GM19035 (cell line): ENCODE measurements around the gene ARHGEF12.

ENCODE experiments used
- ATAC-seq: cut with Tn5 transposase; IDR thresholded peaks from one replicate; pipeline ENCODE4 v1.9.1; 2021; ENCODE audit not compliant: unreplicated experiment

The ARHGEF12 gene

DNA sequence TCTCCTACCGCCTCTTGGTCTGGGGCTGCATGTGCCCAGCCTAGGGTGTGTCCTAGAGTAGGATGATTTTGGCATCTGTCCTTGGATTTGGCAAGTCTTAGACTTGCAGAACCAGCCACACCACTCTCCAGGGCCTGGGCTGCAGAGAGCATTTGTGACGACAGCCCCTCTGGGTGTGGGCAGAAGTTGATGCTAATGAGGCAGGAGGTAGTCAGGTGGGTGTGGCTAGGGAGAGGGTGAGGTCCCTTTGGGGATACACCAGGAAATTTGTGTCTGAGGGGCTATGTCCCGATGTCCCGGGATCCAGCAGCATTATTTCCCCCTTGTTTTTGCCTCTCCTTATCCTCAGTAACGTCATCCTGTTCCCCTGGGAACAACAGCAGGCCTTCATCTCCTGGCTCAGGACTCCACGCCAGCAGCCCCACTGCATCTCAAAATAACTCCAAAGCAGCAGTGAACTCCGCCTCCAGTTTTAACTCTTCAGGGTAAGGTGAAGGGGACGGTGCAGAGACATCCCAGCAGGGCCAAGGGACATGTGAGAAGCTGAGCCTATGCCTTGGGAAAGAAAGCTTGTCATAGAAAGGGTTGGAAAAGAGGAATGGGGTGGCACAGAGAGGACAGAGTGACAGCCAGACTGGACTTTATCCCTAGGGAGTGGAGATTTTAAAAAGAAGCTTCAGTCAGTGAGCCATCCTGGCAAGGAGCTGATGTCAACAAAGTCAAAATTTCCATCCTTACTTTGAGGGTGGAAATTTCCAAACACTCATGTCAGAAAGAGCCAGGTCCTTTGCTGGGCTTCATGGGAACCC is 19.1 kb upstream of the ARHGEF12 start:
- no peak for ATAC-seq

DNA sequence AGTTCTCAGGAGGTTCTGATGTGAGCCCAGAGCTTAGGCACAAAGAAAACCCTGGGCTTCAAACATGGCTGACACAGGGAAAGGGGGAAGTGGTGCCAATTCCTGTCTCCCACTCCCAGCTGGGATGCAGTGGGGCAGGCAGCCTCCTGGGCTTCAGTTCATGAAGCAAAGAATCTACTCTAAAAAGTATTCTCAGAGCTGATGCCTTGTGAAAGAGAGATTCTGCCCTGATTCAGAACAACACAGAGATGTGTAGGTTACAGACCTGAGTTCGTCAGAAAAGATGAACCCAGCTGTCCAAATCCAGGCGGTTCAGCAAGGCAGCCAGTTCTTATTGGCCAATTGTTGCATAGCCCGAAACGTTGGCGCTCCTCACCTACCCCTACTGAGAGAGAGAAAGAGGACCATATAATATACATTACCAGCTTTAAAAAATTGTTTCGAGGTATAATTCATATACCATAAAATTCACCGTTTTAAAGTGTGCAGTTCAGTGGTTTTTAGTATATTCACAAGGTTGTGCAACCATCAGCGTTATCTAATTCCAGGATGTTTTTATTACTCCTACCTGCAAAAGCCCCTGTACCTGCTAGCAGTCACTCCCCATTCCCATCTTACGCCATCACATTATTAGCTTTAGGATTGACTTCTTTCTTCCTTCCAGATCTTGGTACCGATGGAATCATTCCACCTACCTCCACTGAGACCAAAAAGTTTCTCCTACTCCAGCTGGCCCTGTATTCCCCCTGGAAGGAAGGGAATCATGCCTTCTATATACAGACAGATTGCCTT is 18.3 kb upstream of the ARHGEF12 start:
- no peak for ATAC-seq

DNA sequence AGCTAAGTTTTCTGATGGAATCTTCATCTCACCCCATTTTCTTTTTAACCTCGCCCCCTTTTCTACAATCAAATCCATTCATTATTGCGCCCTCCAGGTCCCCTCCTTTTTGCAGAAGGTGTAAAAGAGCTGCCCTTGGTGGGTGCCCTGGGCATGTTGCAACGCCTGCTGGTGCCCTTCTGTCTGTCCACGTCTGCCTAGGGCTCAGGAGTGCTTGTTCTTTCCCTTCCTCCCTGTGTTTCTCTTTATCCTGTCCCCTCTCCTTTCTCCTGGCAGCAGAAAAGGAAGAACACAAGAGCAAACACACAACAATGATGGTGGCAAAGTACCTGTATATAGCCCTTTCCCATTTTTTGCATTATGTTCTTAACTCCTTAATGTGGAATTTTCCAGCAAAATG is 17.3 kb upstream of the ARHGEF12 start:
- ATAC-seq: no peak

DNA sequence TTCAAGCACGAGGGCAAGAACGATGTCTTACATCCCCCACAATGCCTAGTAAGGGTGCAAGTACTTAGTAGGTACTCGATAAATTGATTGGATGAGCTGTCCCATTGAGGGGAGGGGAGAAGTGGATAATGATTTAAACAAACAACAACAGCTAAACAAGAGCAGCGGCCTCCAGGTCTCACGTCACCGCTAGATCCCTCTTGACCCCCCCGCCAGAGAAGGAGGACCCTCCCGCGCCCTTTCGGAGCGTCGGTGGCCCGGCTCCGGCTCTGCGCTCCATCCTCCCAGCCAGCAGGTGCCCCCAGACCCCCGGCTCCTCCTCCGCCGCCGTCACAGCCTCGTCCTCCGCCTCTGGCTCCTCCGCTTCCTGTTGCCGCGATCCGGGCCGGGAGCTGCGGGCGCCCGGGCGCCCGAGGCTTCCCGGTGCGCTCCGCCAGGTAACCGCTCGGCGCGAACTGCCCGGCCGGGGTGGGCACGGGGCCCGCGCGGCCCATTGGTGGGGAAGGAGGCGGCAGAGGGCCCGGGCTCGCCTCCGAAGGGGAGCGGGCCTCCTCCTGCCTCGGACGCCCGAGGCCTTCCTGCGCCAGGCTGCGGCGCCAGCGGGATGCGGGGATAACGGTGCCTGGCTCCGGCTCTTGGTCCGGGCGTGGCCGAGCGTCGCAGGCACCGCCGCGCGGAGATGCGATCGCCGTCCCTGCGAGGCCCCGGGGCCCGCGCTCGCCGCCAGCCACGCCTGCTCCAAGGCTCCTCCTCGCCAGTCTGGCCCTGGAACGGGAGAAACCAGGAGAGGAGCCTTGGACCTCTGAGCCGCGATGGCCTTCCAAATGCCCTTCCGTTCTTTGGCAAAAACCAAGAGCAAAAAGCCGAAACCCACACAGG is 11.0 kb upstream of the ARHGEF12 start, which contains the start of gene TLCD5:
TSS of gene TLCD5 (plus strand) at position 368 of the 879 bp plus-strand sequence. CDS start 2,143 bp downstream, outside the sequence.
- ATAC-seq: no peak

DNA sequence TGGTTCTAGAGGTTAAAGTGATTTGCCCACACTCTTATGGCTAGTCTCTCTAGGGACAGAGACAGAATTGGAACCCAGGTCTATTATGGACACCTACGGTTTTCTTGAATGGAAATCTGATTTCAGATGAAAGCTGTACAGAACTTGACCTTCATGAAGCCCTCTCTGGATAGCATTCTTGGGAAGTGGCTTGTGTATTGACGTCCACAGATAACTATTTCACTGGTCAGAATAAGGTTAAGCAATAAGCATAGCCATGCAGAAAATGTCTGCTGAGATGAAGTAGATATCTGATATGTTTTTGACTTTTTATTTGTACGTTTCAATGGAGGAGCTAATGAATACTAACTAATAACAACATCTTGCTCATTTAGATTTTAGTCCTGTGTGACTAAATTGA is 10.0 kb upstream of the ARHGEF12 start:
- ATAC-seq: no peak

DNA sequence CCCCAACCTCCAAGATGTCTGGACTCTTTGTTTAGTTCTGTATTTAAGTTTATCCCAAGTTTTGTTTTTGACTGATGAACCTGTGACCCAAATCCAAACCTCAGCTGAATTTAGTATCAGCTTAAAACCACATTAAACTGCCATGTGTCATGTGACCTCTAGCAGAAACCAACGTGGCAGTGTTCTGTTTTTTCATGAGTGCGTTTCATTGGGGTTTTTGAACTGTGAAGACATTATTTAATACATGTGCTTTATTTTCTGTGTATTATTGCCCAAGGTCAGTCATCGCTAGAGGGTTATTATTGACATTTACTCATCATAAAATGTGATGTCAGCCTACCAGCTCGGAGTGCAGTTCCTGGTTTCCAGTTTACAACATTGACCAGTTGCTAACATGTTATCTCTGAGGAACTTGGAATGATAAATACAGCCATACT is 9.3 kb upstream of the ARHGEF12 start:
- ATAC-seq: no peak

DNA sequence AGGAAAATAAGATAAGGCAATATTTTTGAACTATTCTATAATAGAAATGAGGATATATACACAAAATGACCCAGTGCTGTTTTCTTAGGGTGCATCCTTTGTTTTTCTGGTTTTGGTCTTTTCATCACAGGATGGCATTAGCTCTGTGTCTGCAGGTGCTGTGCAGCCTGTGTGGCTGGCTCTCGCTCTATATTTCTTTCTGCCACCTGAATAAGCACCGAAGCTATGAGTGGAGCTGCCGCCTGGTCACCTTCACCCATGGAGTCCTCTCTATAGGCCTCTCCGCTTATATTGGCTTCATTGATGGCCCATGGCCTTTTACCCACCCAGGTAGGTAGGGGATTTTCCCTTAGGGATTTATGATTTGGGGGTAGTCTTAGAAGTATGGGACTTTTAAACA is 8.9 kb upstream of the ARHGEF12 start:
- no peak for ATAC-seq

DNA sequence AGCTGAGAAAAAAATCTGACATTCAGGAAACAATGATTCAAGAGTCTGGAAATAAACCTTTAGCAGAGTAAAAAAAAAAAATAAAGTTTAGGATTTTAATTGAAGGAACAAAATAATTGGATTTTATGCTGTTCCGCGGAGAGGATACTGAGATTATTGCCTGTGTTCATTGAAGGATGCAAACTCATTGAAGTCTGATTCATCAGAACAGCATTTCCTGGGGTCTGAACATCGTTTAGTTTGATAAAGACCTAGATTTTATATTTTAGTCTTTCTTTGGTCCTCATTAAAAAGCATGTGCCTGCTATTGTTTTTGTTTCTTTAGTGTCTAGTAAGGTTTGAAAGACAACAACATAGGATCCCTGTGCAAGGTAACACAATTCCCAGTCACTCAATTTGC is 6.7 kb upstream of the ARHGEF12 start:
- ATAC-seq: no peak

DNA sequence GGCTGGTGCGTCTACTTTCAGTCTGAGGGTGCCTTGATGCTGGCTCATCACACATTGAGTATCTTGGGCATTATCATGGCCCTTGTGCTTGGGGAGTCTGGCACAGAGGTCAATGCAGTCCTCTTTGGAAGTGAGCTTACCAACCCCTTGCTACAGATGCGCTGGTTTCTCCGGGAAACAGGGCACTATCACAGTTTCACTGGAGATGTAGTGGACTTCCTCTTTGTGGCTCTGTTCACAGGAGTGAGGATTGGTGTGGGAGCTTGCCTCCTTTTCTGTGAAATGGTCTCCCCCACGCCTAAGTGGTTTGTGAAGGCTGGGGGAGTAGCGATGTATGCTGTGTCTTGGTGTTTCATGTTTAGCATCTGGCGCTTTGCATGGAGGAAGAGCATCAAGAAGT is 6.2 kb upstream of the ARHGEF12 start:
- ATAC-seq: no peak

DNA sequence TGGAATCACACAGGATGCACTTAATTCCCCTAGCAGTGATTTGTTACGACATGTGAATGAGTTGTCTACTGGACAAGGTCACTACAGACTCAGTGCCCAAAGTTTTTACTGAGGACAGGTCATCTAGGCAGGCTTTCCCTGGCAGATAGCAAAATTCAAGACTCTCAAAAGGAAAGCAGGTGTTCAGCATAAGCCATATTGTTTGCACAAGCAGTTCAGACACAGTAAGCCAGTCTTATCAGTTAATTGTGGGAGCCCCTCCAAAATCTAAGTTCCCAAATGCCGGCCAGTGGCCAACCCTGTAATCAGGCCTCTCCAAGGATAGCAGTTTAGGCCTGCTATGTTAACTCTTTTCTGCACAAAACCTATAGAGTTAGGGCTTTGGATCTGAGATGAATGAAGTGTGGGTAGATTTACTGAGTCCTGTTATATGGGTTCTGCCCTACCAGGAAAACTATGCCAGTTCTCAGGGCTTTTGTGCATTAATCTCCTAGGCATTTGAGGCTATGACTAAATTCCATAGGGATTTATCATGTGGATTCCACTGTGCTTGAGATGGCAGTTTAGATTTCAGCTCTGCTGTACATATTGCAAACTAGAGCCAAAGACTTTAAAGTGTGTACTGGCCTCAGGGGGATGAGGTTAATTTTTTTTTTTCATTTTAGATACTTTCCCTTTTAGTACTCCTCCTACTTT is 4.8 kb upstream of the ARHGEF12 start:
- ATAC-seq: no peak

DNA sequence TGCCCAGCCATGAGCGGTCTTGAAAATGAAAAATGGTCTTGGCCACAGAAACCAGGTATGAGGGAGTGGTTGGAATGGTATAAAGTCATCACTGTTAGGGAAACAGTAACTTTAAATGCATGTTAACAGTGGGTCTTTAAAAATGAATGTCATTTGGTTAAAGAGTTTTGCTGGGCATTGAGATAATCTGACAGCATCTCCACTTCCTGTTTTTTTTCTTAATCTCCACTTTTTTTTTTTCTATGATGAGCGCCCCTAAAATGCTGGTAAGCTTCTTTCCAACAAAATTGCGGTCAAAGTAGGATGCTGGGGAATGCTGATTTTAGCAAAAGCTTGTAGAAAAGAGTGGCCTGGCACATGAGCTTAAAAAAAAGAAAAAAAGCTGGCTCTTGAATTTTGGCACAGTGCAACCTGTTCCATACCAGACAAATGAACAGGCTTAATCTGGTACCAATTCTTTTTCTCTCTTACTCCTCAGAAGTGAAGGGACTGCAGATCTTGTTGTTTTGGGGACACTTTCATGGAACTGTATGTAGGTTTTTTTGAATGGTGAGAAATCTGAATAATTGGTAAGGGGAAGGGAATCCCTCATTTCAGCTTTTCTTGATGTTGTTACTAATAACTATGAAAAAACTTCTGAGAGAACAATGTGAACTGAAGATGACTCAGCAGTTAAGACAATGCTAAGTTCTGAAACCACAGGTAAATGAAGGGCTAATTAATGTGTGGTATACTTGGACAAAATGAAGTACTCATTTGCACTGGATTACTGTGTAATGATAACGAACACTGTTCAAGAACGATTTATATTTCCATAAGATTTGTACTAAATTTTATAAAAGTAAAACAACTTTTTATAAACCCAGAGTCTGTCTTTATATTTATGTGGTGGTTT is 3.1 kb upstream of the ARHGEF12 start:
- no peak for ATAC-seq

DNA sequence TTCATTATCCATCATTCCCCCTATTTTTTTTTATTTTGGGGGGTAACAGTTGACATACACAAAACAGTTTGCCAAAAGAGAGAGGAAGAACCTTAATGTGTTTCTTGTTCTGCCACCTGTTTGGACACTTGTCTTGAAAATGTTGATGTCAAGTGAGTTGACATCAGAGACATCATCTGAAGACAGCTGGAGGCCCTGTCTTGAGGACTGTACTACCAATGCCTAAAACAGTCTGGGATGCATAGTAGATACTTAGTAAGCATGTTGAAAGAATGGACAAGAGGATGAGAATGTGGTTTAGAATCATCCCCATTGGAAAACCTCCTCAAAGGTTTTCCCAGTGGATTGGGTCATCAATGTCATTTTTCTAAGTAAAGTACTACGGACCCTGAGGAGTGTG is 2.4 kb upstream of the ARHGEF12 start:
- ATAC-seq: no peak

DNA sequence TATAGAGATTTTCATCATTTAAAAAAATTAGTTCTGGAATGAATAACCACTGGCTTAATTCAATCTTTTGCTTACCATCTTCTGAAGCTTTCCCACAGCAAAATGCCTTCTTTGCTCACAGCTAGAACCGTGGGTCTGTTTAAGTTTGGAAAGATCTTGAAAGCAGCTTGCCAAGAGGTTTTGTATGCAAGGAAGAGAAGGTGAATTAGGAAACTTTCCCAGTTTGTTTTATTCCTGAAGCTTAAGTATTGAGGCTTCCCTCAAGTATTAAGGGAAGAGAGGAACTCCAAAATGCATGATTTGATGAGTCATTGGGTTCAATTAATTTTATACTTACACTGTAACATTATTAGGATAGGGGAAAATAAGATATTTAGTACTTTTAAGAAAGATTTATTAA is 1.9 kb upstream of the ARHGEF12 start:
- no peak for ATAC-seq

DNA sequence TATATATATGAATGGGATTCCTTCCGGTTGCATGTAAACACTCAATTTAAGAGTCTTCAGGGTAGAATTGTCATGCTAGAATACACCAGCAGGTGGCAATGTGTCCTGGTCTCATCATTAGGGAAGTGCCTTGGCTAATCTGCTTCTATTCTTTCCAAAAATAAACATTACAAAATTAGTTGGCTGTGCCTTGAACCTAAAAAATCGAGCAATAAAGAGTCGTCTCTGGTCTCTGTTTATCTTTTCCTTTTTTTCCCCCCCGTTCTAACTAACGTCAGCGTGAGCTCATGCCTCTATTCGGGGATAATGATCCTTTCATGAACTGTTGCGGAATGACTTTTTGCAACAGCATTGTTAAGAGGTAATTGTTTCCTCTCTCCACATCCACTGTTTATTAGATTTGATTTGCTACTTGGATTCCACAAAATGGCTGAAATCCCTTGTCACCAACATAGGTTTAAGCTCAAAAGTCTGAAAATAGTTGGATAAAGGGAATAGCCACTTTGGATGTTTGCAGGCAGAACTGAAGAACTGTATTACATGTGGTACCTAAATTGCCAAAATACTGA is 1.2 kb upstream of the ARHGEF12 start:
- peak; percentile 23 for ATAC-seq

DNA sequence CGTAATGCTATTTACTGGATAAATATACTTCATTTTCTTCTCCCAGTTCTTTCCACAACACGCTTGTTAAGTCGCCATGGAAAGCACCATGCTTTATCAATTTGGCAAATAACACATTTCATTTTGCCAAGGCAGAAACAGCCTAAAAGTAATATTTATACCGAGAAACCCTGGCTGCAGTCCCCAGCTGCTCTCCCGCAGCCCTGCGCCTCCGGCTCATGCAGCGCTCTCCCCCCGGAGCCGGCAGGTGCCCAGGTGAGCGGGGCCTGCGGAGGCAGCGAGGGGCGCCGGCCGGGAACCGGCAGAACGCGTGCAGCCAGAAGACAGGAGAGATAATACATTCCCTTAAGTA is 681 bp upstream of the ARHGEF12 start:
- ATAC-seq: peak; percentile 21

DNA sequence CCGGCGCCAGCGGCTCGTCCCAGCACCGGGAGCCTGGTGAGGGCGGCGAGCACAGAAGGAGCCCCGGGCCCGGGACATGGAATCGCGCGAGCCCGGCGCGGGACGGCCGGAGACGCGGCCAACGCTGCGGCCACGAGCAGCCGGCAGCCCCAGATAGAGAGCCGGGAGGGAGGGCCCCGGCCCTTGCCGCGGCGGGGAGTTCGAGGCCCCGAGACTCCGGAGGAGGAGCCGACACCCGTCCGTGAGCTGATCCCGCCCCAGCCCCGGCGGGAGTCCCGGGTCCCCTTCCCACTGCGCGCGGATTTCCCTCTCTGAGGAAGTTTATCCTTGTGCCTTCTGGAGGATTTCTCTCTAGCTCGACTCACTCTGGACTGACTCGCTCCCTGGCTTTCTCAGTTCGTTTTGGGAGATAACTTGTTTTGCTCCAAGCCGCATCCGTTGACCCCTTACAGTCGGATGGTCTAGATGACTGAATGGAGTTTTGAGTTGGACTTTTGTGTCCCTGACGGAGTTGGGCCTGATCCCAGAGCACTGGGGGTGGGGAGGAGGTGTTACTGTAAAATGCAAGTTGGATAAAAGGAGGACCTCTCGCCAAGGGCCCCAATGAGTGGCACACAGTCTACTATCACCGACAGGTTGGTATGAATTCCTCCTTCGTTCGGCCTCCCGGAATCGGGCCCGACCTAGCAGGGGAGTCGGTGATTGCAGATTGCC is 585 bp downstream of the ARHGEF12 start:
- peak; percentile 39 for ATAC-seq

DNA sequence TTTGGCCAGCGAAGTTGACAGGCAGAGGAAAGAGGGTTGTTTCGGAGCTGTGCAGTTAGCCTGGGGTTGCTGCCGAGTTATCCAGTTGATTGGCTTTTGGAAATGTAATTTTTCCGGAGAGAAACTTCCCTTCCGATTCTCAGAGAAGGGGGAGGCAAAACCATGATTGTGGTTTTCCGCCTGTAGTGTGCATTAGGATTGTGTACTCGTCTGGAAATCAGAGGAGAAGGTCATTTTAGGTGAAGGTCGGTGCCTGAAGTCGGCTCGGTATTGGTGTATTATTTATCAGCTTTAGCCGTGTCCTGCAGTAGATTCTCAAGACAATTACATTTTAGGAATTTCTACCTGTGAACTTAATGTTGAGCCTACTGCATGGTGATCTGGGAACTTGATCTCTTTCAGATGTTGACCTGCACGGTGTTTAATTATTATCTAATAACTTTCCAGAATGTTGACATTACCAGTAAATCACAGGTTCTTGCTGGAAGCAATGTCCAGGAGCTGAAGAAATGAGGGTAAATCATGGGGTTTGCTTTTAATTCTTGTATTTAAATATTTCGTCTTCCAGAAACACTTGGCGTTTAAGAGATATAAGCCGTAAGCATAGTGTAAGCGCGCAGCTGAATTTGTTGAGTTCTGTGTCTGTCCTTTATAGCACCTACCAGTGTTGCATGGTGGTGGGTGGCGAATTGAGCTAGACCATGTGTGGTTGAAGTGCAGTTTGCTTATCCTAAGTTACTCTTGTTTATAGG is 1.3 kb downstream of the ARHGEF12 start:
- no peak for ATAC-seq
